Vagina (tissue), 2 donors: ENCODE data around the gene HTR5A.

Experiments
- CTCF ChIP-seq, 3 experiments: fragments of 450-650 bp in 2 of 3; fragments of 200-600 bp in 1 of 3; sonication (generic) in 1 of 3; IDR thresholded peaks; one replicate each; pipeline ENCODE4 v1.5.1; 2017 to 2019; ENCODE audit warnings: antibody characterized with exemption in 3 of 3, mild to moderate bottlenecking in 2 of 3, moderate library complexity in 2 of 3
- POLR2AphosphoS5 ChIP-seq, 2 donors: sonication (generic); formaldehyde crosslinking; IDR thresholded peaks; one replicate each; pipeline ENCODE4 v1.9.0; 2017; ENCODE audit warnings: antibody characterized with exemption in 2 of 2, mild to moderate bottlenecking in 2 of 2, low read depth in 1 of 2; ENCODE audit not compliant: insufficient read depth in 1 of 2

- TF ChIP-seq POLR2AphosphoS5 (IDR thresholded peaks at IDR 0.05; ENCODE audit: insufficient read depth in 1 of 2, low read depth in 1 of 2) (no peak), CTCF (IDR thresholded peaks at IDR 0.05) (no peak)
Measured at GRCh38 chr7:155071916-155072571, 1.9 kb downstream of the HTR5A start.
